Activated T-cell treated with anti-CD3 and anti-CD28 coated beads, Interleukin-2, amount 50 U/mL, for 4 hours (primary cell): Measurements from ENCODE around the gene RAB40B. TPM values are rescaled to one million over a fixed set of nuclear protein-coding genes. Genes with fewer than 3 reads are reported as not detected.
A peak's percentile ranks its signal among the peaks of the same experiment; 100 is the strongest.

Experiments
- ATAC-seq, 2 donors: fragments of 200-7000 bp; cut with Tn5 transposase; one replicate each; pipeline ENCODE4 v1.10.0; 2021
- DNase-seq: peaks from one replicate; pipeline ENCODE4 v3.0.0-alpha.2; 2020
- H3K27me3 Mint-ChIP-seq: one replicate; pipeline ENCODE4 v1.8.0; 2021; ENCODE audit warnings: low read depth, mixed read lengths
- H3K36me3 Mint-ChIP-seq: one replicate; pipeline ENCODE4 v1.8.0; 2022; ENCODE audit warnings: mixed read lengths; ENCODE audit not compliant: insufficient read depth
- H3K4me1 Mint-ChIP-seq: one replicate; pipeline ENCODE4 v1.8.0; 2021; ENCODE audit warnings: low read depth, mixed read lengths
- H3K4me3 Mint-ChIP-seq: one replicate; pipeline ENCODE4 v1.8.0; 2021; ENCODE audit warnings: mild to moderate bottlenecking, moderate library complexity, mixed read lengths
- H3K9me3 Mint-ChIP-seq: one replicate; pipeline ENCODE4 v1.8.0; 2021; ENCODE audit warnings: mixed read lengths
- total RNA-seq, 3 donors: library from RNA; stranded (reverse); gene quantifications; one replicate each; pipeline ENCODE4 v1.2.1, GENCODE V29; 2021

RAB40B gene
- total RNA-seq, 3 donors from 2014 or later = 3.8 to 4.8 (median 4.1) TPM

GRCh38 chr17:82703935-82704865 lies 5.7 kb upstream of the RAB40B start:
- H3K36me3 Mint-ChIP-seq = no peaks in the 10 kb centered on the region
- DNase-seq (no peak), ATAC-seq (no peak)
- peaks cover 9% of the 10 kb centered on the region for H3K4me1 Mint-ChIP-seq
- H3K9me3 Mint-ChIP-seq = no peaks in the 10 kb centered on the region
- H3K4me3 Mint-ChIP-seq = no peak overlapping the region
- peaks cover 2% of the 10 kb centered on the region for H3K27me3 Mint-ChIP-seq

GRCh38 chr17:82703036-82703745 lies 4.7 kb upstream of the RAB40B start:
- Mint-ChIP-seq H3K9me3 (no peaks in the 10 kb centered on the region), H3K4me3 (no peak overlapping the region), H3K36me3 (no peaks in the 10 kb centered on the region), H3K27me3 (peaks cover 2% of the 10 kb centered on the region), H3K4me1 (peaks cover 10% of the 10 kb centered on the region)
- ATAC-seq (no peak), DNase-seq (no peak)

- peaks cover 2% of the 10 kb centered on the region for H3K27me3 Mint-ChIP-seq
- peaks cover 7% of the 10 kb centered on the region for H3K4me1 Mint-ChIP-seq
- ATAC-seq (no peak), DNase-seq (no peak)
- H3K9me3 Mint-ChIP-seq = no peaks in the 10 kb centered on the region
- no peaks in the 10 kb centered on the region for H3K36me3 Mint-ChIP-seq
- H3K4me3 Mint-ChIP-seq = no peak overlapping the region
These were observed 3.9 kb upstream of the RAB40B start for GRCh38 chr17:82702231-82702927.

- peak overlapping the region; percentile 77 for H3K4me3 Mint-ChIP-seq
- no peaks in the 10 kb centered on the region for H3K27me3 Mint-ChIP-seq
- peaks cover 2% of the 10 kb centered on the region for H3K36me3 Mint-ChIP-seq
- ATAC-seq = no peak
- peaks cover 4% of the 10 kb centered on the region for H3K9me3 Mint-ChIP-seq
- no peak for DNase-seq
- peaks cover 11% of the 10 kb centered on the region for H3K4me1 Mint-ChIP-seq
These were observed 1.1 kb upstream of the RAB40B start for GRCh38 chr17:82699551-82699950.

GRCh38 chr17:82698974-82699442 lies 510 bp upstream of the RAB40B start:
- no peak for ATAC-seq
- DNase-seq = no peak
- Mint-ChIP-seq H3K27me3 (no peaks in the 10 kb centered on the region), H3K36me3 (peaks cover 5% of the 10 kb centered on the region), H3K4me1 (peaks cover 11% of the 10 kb centered on the region), H3K9me3 (peaks cover 7% of the 10 kb centered on the region), H3K4me3 (peak overlapping the region; percentile 77)

- Mint-ChIP-seq H3K9me3 (peaks cover 7% of the 10 kb centered on the region), H3K4me3 (peak overlapping the region; percentile 62), H3K36me3 (peaks cover 5% of the 10 kb centered on the region), H3K27me3 (no peaks in the 10 kb centered on the region), H3K4me1 (peaks cover 11% of the 10 kb centered on the region)
- no peak for ATAC-seq
- no peak for DNase-seq
These were observed 762 bp downstream of the RAB40B start for GRCh38 chr17:82697808-82698064.

GRCh38 chr17:82696916-82697807 lies 1.3 kb downstream of the RAB40B start:
- Mint-ChIP-seq H3K4me1 (peaks cover 11% of the 10 kb centered on the region), H3K9me3 (peaks cover 7% of the 10 kb centered on the region), H3K4me3 (peak overlapping the region; percentile 62), H3K27me3 (no peaks in the 10 kb centered on the region), H3K36me3 (peaks cover 5% of the 10 kb centered on the region)
- ATAC-seq (no peak), DNase-seq (no peak)

GRCh38 chr17:82696259-82696658 lies 2.2 kb downstream of the RAB40B start:
- peak overlapping the region; percentile 11 for H3K4me3 Mint-ChIP-seq

GRCh38 chr17:82694647-82695046 lies 3.9 kb downstream of the RAB40B start:
- peaks cover 14% of the 10 kb centered on the region for H3K4me1 Mint-ChIP-seq
- peak overlapping the region; percentile 22 for H3K4me3 Mint-ChIP-seq
- DNase-seq (no peak), ATAC-seq (no peak)
- H3K9me3 Mint-ChIP-seq = peaks cover 7% of the 10 kb centered on the region
- no peaks in the 10 kb centered on the region for H3K27me3 Mint-ChIP-seq
- peaks cover 10% of the 10 kb centered on the region for H3K36me3 Mint-ChIP-seq

More at GRCh38 chr17:82696259-82696658, 2.2 kb downstream of the RAB40B start:
- Mint-ChIP-seq H3K9me3 (peaks cover 7% of the 10 kb centered on the region), H3K27me3 (no peaks in the 10 kb centered on the region), H3K36me3 (peaks cover 5% of the 10 kb centered on the region), H3K4me1 (peaks cover 14% of the 10 kb centered on the region)
- ATAC-seq = no peak
- DNase-seq = no peak

GRCh38 chr17:82693168-82693867 lies 5.2 kb downstream of the RAB40B start:
- peaks cover 8% of the 10 kb centered on the region for H3K4me1 Mint-ChIP-seq
- DNase-seq = no peak
- H3K4me3 Mint-ChIP-seq = no peak overlapping the region
- ATAC-seq = no peak
- H3K9me3 Mint-ChIP-seq = peaks cover 7% of the 10 kb centered on the region
- H3K36me3 Mint-ChIP-seq = peaks cover 10% of the 10 kb centered on the region
- H3K27me3 Mint-ChIP-seq = no peaks in the 10 kb centered on the region

- Mint-ChIP-seq H3K9me3 (peaks cover 7% of the 10 kb centered on the region), H3K27me3 (no peaks in the 10 kb centered on the region), H3K36me3 (peaks cover 10% of the 10 kb centered on the region), H3K4me3 (no peak overlapping the region), H3K4me1 (peaks cover 6% of the 10 kb centered on the region)
- ATAC-seq (no peak), DNase-seq (no peak)
These were observed 6.2 kb downstream of the RAB40B start for GRCh38 chr17:82692268-82692667.

GRCh38 chr17:82691714-82692113 lies 6.8 kb downstream of the RAB40B start:
- Mint-ChIP-seq H3K36me3 (peaks cover 10% of the 10 kb centered on the region), H3K4me1 (peaks cover 3% of the 10 kb centered on the region), H3K27me3 (no peaks in the 10 kb centered on the region), H3K4me3 (no peak overlapping the region), H3K9me3 (peaks cover 7% of the 10 kb centered on the region)
- no peak for DNase-seq
- ATAC-seq = no peak

- Mint-ChIP-seq H3K36me3 (peaks cover 10% of the 10 kb centered on the region), H3K4me3 (no peak overlapping the region), H3K4me1 (peaks cover 3% of the 10 kb centered on the region), H3K27me3 (no peaks in the 10 kb centered on the region), H3K9me3 (peaks cover 7% of the 10 kb centered on the region)
- no peak for DNase-seq
- ATAC-seq = no peak
These were observed 7.6 kb downstream of the RAB40B start for GRCh38 chr17:82690786-82691489.
